Panc1 (cell line): Measurements from ENCODE around the gene CABLES2.

Experiments
- POLR2AphosphoS5 ChIP-seq: IDR thresholded peaks from 2 replicates; pipeline ENCODE4 v1.6.1; 2012; ENCODE audit warnings: mild to moderate bottlenecking, low read depth, low read length, moderate library complexity
- REST ChIP-seq, 2 experiments: IDR thresholded peaks; 2 replicates each; pipeline ENCODE4 v1.6.1; 2011 to 2012; ENCODE audit warnings: low read depth in 2 of 2, control low read depth in 1 of 2, low read length in 1 of 2, mild to moderate bottlenecking in 1 of 2, moderate library complexity in 1 of 2; ENCODE audit not compliant: insufficient read depth in 1 of 2
- TF ChIP-seq, protein P1 (sequence below): fragments of 450-650 bp; IDR thresholded peaks from 2 replicates; pipeline ENCODE4 v1.5.1; 2017; ENCODE audit warnings: mild to moderate bottlenecking

GRCh38 chr20:62424249-62425107 lies 17.4 kb upstream of the CABLES2 start:
- TF ChIP-seq, protein P1, sequence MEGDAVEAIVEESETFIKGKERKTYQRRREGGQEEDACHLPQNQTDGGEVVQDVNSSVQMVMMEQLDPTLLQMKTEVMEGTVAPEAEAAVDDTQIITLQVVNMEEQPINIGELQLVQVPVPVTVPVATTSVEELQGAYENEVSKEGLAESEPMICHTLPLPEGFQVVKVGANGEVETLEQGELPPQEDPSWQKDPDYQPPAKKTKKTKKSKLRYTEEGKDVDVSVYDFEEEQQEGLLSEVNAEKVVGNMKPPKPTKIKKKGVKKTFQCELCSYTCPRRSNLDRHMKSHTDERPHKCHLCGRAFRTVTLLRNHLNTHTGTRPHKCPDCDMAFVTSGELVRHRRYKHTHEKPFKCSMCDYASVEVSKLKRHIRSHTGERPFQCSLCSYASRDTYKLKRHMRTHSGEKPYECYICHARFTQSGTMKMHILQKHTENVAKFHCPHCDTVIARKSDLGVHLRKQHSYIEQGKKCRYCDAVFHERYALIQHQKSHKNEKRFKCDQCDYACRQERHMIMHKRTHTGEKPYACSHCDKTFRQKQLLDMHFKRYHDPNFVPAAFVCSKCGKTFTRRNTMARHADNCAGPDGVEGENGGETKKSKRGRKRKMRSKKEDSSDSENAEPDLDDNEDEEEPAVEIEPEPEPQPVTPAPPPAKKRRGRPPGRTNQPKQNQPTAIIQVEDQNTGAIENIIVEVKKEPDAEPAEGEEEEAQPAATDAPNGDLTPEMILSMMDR: no peak
- TF ChIP-seq POLR2AphosphoS5: no peak
- no peak for TF ChIP-seq REST (IDR thresholded peaks at IDR 0.05; ENCODE audit: insufficient read depth in 1 of 2, low read depth in 2 of 2, low read length in 1 of 2)
